ENCODE data around the gene EDEM2. TPM values are rescaled to one million over a fixed set of nuclear protein-coding genes. Genes with fewer than 3 reads are reported as not detected.

Gene EDEM2
- total and polyA plus RNA-seq, 2 of the 13 experiments (the other 11 are each of a cell fraction or from before 2014, with no cell fraction given) = 33.1 to 46.9 TPM

DNA sequence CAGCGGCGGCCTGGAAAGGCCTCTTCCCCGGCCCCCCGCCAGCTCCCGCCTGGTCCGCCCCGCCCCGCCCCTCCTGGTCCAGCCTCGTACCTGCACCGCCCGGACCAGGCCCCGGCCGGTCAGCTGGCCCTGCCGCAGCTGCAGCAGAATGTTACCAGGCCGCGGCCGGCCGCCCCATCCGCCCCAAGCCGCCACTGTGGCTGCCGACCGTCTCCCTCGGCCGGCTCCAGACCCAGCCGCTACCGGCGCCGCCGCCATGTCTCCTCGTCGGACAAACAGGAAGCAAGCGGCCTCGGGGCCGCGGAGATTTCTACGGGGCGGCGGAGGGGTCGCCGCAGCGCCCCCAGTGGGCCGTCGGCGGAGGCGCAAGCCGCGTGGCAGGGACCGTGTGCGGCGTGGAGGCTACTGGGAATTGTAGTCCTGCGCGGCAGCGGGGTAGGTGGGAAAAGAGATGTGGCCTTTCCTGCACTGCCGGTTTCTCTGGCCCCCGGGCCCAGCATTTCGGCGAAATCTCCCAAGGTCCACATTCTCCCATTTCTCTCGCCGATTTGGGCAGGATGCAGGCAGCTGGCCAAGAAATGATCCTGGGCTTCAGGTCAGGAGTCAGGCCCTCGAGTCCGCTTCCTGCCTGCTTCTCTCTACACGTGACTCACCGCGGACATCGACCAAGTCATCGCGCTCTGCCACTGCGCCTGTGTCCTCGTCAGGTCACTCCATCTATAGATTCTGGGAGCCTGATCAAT, 54.4 kb downstream of the EDEM2 start, which contains the start of gene TRPC4AP (continued):
- TF ChIP-seq POLR2AphosphoS2 (IDR thresholded peaks at IDR 0.05; ENCODE audit: low read depth, low read length) (no peak), EED (CRISPR knock-in tag; IDR thresholded peaks at IDR 0.05) (peak; percentile 99), ZBTB20 (CRISPR knock-in tag; IDR thresholded peaks at IDR 0.05; ENCODE audit: borderline replicate concordance, low read depth) (0 out of 2 replicates have a peak, but pooled peaks have one; percentile 21), ZNF136 (CRISPR knock-in tag; IDR thresholded peaks at IDR 0.05; ENCODE audit: low read depth) (peak; percentile 87; the same call in 1 of the 2 replicates), BCL6 (CRISPR knock-in tag; IDR thresholded peaks at IDR 0.05) (peak; percentile 68), ZNF883 (CRISPR knock-in tag; IDR thresholded peaks at IDR 0.05; ENCODE audit: not compliant biosample characterization) (no peak), HINFP (CRISPR knock-in tag; IDR thresholded peaks at IDR 0.05; ENCODE audit: low read depth) (peak; percentile 96), ATAD3A (CRISPR knock-in tag; IDR thresholded peaks at IDR 0.05) (0 out of 2 replicates have a peak, but pooled peaks have one; percentile 23), ZNF207 (IDR thresholded peaks at IDR 0.05; ENCODE audit: borderline replicate concordance) (no peak), ZIK1 (CRISPR knock-in tag; IDR thresholded peaks at IDR 0.05; ENCODE audit: borderline replicate concordance, low read depth) (peak; percentile 99)
- TF ChIP-seq, protein P1, sequence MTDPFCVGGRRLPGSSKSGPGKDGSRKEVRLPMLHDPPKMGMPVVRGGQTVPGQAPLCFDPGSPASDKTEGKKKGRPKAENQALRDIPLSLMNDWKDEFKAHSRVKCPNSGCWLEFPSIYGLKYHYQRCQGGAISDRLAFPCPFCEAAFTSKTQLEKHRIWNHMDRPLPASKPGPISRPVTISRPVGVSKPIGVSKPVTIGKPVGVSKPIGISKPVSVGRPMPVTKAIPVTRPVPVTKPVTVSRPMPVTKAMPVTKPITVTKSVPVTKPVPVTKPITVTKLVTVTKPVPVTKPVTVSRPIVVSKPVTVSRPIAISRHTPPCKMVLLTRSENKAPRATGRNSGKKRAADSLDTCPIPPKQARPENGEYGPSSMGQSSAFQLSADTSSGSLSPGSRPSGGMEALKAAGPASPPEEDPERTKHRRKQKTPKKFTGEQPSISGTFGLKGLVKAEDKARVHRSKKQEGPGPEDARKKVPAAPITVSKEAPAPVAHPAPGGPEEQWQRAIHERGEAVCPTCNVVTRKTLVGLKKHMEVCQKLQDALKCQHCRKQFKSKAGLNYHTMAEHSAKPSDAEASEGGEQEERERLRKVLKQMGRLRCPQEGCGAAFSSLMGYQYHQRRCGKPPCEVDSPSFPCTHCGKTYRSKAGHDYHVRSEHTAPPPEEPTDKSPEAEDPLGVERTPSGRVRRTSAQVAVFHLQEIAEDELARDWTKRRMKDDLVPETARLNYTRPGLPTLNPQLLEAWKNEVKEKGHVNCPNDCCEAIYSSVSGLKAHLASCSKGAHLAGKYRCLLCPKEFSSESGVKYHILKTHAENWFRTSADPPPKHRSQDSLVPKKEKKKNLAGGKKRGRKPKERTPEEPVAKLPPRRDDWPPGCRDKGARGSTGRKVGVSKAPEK (CRISPR knock-in tag; IDR thresholded peaks at IDR 0.05; ENCODE audit: borderline replicate concordance) = peak; percentile 55; the same call in 1 of the 2 replicates
- TF ChIP-seq, protein P2, sequence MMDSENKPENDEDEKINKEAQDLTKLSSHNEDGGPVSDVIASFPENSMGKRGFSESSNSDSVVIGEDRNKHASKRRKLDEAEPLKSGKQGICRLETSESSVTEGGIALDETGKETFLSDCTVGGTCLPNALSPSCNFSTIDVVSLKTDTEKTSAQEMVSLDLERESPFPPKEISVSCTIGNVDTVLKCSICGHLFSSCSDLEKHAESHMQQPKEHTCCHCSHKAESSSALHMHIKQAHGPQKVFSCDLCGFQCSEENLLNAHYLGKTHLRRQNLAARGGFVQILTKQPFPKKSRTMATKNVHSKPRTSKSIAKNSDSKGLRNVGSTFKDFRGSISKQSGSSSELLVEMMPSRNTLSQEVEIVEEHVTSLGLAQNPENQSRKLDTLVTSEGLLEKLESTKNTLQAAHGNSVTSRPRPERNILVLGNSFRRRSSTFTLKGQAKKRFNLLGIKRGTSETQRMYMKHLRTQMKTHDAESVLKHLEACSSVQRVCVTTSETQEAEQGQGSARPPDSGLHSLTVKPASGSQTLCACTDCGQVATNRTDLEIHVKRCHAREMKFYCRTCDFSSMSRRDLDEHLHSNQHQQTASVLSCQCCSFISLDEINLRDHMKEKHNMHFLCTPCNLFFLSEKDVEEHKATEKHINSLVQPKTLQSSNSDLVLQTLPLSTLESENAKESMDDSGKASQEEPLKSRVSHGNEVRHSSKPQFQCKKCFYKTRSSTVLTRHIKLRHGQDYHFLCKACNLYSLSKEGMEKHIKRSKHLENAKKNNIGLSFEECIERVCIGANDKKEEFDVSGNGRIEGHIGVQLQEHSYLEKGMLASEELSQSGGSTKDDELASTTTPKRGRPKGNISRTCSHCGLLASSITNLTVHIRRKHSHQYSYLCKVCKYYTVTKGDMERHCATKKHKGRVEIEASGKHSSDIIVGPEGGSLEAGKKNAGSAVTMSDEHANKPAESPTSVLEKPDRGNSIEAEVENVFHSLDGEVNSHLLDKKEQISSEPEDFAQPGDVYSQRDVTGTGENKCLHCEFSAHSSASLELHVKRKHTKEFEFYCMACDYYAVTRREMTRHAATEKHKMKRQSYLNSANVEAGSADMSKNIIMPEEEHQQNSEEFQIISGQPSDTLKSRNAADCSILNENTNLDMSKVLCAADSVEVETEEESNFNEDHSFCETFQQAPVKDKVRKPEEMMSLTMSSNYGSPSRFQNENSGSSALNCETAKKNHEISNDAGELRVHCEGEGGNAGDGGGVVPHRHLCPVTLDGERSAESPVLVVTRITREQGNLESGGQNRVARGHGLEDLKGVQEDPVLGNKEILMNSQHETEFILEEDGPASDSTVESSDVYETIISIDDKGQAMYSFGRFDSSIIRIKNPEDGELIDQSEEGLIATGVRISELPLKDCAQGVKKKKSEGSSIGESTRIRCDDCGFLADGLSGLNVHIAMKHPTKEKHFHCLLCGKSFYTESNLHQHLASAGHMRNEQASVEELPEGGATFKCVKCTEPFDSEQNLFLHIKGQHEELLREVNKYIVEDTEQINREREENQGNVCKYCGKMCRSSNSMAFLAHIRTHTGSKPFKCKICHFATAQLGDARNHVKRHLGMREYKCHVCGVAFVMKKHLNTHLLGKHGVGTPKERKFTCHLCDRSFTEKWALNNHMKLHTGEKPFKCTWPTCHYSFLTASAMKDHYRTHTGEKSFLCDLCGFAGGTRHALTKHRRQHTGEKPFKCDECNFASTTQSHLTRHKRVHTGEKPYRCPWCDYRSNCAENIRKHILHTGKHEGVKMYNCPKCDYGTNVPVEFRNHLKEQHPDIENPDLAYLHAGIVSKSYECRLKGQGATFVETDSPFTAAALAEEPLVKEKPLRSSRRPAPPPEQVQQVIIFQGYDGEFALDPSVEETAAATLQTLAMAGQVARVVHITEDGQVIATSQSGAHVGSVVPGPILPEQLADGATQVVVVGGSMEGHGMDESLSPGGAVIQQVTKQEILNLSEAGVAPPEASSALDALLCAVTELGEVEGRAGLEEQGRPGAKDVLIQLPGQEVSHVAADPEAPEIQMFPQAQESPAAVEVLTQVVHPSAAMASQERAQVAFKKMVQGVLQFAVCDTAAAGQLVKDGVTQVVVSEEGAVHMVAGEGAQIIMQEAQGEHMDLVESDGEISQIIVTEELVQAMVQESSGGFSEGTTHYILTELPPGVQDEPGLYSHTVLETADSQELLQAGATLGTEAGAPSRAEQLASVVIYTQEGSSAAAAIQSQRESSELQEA (CRISPR knock-in tag; IDR thresholded peaks at IDR 0.05; ENCODE audit: not compliant biosample characterization) = no peak

Measured in HepG2 (cell line).